RWPE1 (cell line): ENCODE data around the gene DPP6.

Source experiments
- CTCF ChIA-PET: fragments of 350-600 bp; sonication (Branson Sonifier 250); formaldehyde crosslinking; extraction: SDS; loops from one replicate; lab custom pipeline; 2021; lab: Yijun Ruan, JAX
- POLR2A ChIA-PET: fragments of 400-600 bp; formaldehyde crosslinking; extraction: SDS; loops from one replicate; lab custom pipeline; 2020; ENCODE audit warnings: antibody characterized with exemption; ENCODE audit not compliant: low non-redundant PET; lab: Yijun Ruan, JAX
- DNase-seq: peaks from one replicate; pipeline ENCODE4 v3.0.0; 2012; ENCODE audit warnings: low spot score
- H3K27ac ChIP-seq: fragments of 450-650 bp; 2 replicates; pipeline ENCODE4 v1.5.1; 2017
- TF ChIP-seq, protein P1 (sequence below): fragments of 450-650 bp; conservative IDR thresholded peaks from 2 replicates; pipeline ENCODE4 v1.5.1; 2017; ENCODE audit warnings: low read depth, mild to moderate bottlenecking

Gene DPP6

GRCh38 chr7:154620141-154620755, 568.0 kb downstream of the DPP6 start:
- TF ChIP-seq, protein P1, sequence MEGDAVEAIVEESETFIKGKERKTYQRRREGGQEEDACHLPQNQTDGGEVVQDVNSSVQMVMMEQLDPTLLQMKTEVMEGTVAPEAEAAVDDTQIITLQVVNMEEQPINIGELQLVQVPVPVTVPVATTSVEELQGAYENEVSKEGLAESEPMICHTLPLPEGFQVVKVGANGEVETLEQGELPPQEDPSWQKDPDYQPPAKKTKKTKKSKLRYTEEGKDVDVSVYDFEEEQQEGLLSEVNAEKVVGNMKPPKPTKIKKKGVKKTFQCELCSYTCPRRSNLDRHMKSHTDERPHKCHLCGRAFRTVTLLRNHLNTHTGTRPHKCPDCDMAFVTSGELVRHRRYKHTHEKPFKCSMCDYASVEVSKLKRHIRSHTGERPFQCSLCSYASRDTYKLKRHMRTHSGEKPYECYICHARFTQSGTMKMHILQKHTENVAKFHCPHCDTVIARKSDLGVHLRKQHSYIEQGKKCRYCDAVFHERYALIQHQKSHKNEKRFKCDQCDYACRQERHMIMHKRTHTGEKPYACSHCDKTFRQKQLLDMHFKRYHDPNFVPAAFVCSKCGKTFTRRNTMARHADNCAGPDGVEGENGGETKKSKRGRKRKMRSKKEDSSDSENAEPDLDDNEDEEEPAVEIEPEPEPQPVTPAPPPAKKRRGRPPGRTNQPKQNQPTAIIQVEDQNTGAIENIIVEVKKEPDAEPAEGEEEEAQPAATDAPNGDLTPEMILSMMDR, result no peak
- POLR2A ChIA-PET, result no interaction called here
- no peak for DNase-seq
- no peak overlapping the region for H3K27ac ChIP-seq
- CTCF ChIA-PET, result no interaction called here

GRCh38 chr7:154623399-154623798, 571.2 kb downstream of the DPP6 start:
- TF ChIP-seq, protein P1, result no peak
- no peak for DNase-seq
- no peak overlapping the region for H3K27ac ChIP-seq
- ChIA-PET POLR2A (no interaction called here), CTCF (no interaction called here)

GRCh38 chr7:154627646-154628290, 575.6 kb downstream of the DPP6 start:
- no peak for DNase-seq
- POLR2A ChIA-PET, result no interaction called here
- TF ChIP-seq, protein P1, result no peak
- CTCF ChIA-PET, result interaction anchor here (1.7 kb wide), 1 partner anchor 13 kb away, joined by 4 read pairs; no protein-coding TSS in a partner anchor
- H3K27ac ChIP-seq, result no peak overlapping the region

- CTCF ChIA-PET, result interaction anchor here (0.6 to 1.7 kb wide), 2 partner anchors 12 to 144 kb away, joined by 3 to 4 read pairs; no protein-coding TSS in a partner anchor
- no peak for DNase-seq
- no peak overlapping the region for H3K27ac ChIP-seq
- TF ChIP-seq, protein P1, result no peak
- POLR2A ChIA-PET, result no interaction called here
Measured at GRCh38 chr7:154628556-154628955, 576.4 kb downstream of the DPP6 start.

DNA sequence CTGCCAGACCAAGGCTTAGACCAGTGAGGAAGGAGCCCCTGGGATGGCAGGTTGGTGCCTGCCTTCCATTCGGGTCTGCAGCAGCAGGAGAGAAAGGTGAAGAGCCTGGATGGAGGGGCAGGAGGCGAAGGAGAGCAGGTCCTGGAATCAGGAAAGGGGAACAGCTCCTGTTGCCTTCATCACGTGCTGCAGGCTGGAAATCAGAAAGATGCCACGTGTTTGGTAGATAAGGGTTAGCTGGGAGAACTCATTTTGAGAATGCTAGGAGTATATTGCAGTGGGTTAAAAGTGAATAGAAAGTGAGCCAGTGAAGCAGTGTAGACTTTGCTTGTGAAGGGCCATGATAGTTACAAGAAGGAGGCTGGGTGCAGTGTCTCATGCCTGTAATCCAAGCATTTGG, 579.0 kb downstream of the DPP6 start:
- ChIA-PET POLR2A (no interaction called here), CTCF (no interaction called here)
- TF ChIP-seq, protein P1, result no peak
- no peak overlapping the region for H3K27ac ChIP-seq
- no peak for DNase-seq

DNA sequence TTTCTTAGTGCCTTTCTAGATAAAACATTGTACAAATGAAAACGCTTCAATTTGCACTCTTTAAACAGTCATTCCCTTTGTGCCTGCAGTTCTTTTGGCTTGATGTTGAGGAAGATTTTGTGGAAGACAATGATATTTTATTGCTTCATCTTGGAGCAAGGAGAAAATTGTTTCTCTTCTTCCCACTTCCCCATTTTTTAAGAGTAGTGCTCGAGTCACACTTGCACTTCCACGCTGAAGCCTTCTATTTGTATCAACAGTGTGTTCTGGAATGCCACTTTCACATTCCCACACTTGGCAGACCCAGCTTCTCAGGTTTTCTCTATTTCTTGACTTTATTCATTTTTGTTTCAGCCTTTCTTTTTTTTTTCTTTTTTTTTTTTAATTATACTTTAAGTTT, 581.4 kb downstream of the DPP6 start:
- DNase-seq, result no peak
- TF ChIP-seq, protein P1, result no peak
- POLR2A ChIA-PET, result no interaction called here
- CTCF ChIA-PET, result interaction anchor here (0.6 kb wide), 1 partner anchor 1457 kb away, joined by 4 read pairs; no protein-coding TSS in a partner anchor
- H3K27ac ChIP-seq, result no peak overlapping the region
